ENCODE measurements around the gene TECPR2. TPM values are rescaled to one million over a fixed set of nuclear protein-coding genes. Genes with fewer than 3 reads are reported as not detected.

Gene TECPR2
- total RNA-seq, 1 donor from 2014 or later = 5.1 TPM

GRCh38 chr14:102437997-102438915, 75.5 kb downstream of the TECPR2 start:
- no peak overlapping the region for H3K4me3 ChIP-seq (ENCODE audit: low read depth, low read length)
- peak; percentile 73 for TF ChIP-seq CTCF (conservative IDR thresholded peaks at IDR 0.05; ENCODE audit: low read depth, low read length)
- DNase-seq (ENCODE audit: low read depth) = no peak

GRCh38 chr14:102439556-102439955, 76.8 kb downstream of the TECPR2 start:
- TF ChIP-seq CTCF (conservative IDR thresholded peaks at IDR 0.05; ENCODE audit: low read depth, low read length) = no peak
- no peak overlapping the region for H3K4me3 ChIP-seq (ENCODE audit: low read depth, low read length)
- DNase-seq (ENCODE audit: low read depth) = no peak

- no peak for TF ChIP-seq CTCF (conservative IDR thresholded peaks at IDR 0.05; ENCODE audit: low read depth, low read length)
- no peak overlapping the region for H3K4me3 ChIP-seq (ENCODE audit: low read depth, low read length)
- DNase-seq (ENCODE audit: low read depth) = no peak
Measured at GRCh38 chr14:102440392-102440791, 77.7 kb downstream of the TECPR2 start.

GRCh38 chr14:102442241-102443211, 79.8 kb downstream of the TECPR2 start:
- no peak for TF ChIP-seq CTCF (conservative IDR thresholded peaks at IDR 0.05; ENCODE audit: low read depth, low read length)
- H3K4me3 ChIP-seq (ENCODE audit: low read depth, low read length) = no peak overlapping the region
- DNase-seq (ENCODE audit: low read depth) = no peak

- no peak for DNase-seq (ENCODE audit: low read depth)
- no peak overlapping the region for H3K4me3 ChIP-seq (ENCODE audit: low read depth, low read length)
Measured at GRCh38 chr14:102445066-102445465, 82.3 kb downstream of the TECPR2 start.

GRCh38 chr14:102445641-102446040, 82.9 kb downstream of the TECPR2 start:
- TF ChIP-seq CTCF (conservative IDR thresholded peaks at IDR 0.05; ENCODE audit: low read depth, low read length) = no peak
- no peak for DNase-seq (ENCODE audit: low read depth)
- H3K4me3 ChIP-seq (ENCODE audit: low read depth, low read length) = no peak overlapping the region

More at GRCh38 chr14:102445066-102445465, 82.3 kb downstream of the TECPR2 start:
- no peak for TF ChIP-seq CTCF (conservative IDR thresholded peaks at IDR 0.05; ENCODE audit: low read depth, low read length)

Measured in epithelial cell of proximal tubule (primary cell).